Motor neuron (in vitro differentiated cells): ENCODE data around the gene MYH6. TPM values are rescaled to one million over a fixed set of nuclear protein-coding genes. Genes with fewer than 3 reads are reported as not detected.

Source experiments
- ATAC-seq, 8 experiments: fragments of 200-7000 bp; cut with Tn5 transposase; replicated peaks in 6 of 8; 2 replicates each; pipeline ENCODE4 v1.8.0; 2021; ENCODE audit warnings: mild to moderate bottlenecking in 8 of 8, moderate library complexity in 8 of 8
- H3K27ac ChIP-seq, 2 donors: fragments of 250-450 bp; sonication (Bioruptor Pico); 2 replicates each; pipeline ENCODE4 v1.9.0; 2021; ENCODE audit warnings: antibody characterized with exemption in 2 of 2, mild to moderate bottlenecking in 2 of 2, moderate library complexity in 1 of 2
- H3K4me1 ChIP-seq, 2 donors: fragments of 250-450 bp; sonication (Bioruptor Pico); replicated peaks in 1 of 2; 2 replicates each; pipeline ENCODE4 v1.6.1; 2021; ENCODE audit warnings: antibody characterized with exemption in 2 of 2, mild to moderate bottlenecking in 2 of 2, moderate library complexity in 1 of 2
- H3K4me3 ChIP-seq, 5 donors: fragments of 250-450 bp; sonication (Bioruptor Pico); 2 replicates each; pipeline ENCODE4 v1.9.0; 2021; ENCODE audit warnings: antibody characterized with exemption in 5 of 5, mild to moderate bottlenecking in 5 of 5, moderate library complexity in 4 of 5
- WGBS, 10 experiments: fragments of 450-650 bp; shearing (Covaris generic); methylation state at CpG; one replicate each; pipeline ENCODE4 v1.0.0; 2022; 5-methylcytosine and 5-hydroxymethylcytosine counted together
- in situ Hi-C, 9 experiments: fragments of 400-800 bp; cut with MboI; loops; one replicate each; pipeline ENCODE4 v1.15.0; 2021; ENCODE audit warnings: low sequenced_read_pairs in 9 of 9, low pct_unique_long_range_greater_than_20kb in 2 of 9; ENCODE audit not compliant: unreplicated experiment in 9 of 9
- total RNA-seq, 8 experiments: library from RNA; unstranded; fragments of 300-600 nt; gene quantifications; 2 replicates each; pipeline versions ENCODE4 v1.2.3 to v1.2.4, GENCODE V29; 2022

The MYH6 gene
- total RNA-seq, 8 experiments from 2014 or later, result 0.05 to 0.47 (median 0.14) TPM; not detected in 3

- H3K4me3 ChIP-seq, result no peak overlapping the region
- H3K4me1 ChIP-seq, result peaks cover 5 to 18% of the 10 kb centered on the region in 2 donors
- in situ Hi-C loops, result no loop called here
- no peak overlapping the region for H3K27ac ChIP-seq
- 19 to 100% (median 80%) methylated on average over 1 to 5 of the region's 9 CpGs; no CpG with 5 or more reads in 3 of the 10 experiments for WGBS, 10 experiments
- ATAC-seq, result peak in 2 of 8 experiments; percentile 29 to 37
Observed at GRCh38 chr14:23442721-23443356, 34.8 kb upstream of the MYH6 start.

DNA sequence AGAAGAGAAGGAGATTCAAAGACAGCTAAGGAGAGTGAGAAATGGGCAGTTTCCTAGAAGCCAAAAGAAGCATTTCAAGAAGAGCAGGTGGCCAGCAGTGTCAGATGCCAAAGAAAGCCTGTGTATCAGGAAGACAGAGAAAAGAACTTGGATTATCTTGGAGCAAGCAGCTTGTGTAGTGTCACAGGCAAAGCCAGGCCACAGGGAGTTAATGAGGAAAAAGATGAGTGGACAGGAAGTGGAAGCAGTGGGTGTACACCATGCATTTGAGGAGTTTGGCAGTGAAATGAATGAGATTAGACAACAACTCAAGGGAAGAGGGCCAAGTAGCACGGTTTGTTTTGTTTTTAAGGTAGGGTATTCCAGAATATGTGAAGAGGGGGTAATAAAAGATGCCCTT is 33.0 kb upstream of the MYH6 start:
- 0 to 88% (median 70%) methylated on average over 1 of the region's 1 CpG; no CpG with 5 or more reads in 4 of the 10 experiments for WGBS, 10 experiments
- Histone ChIP-seq H3K4me1 (peaks cover 19 to 32% of the 10 kb centered on the region in 2 donors), H3K27ac (no peak overlapping the region), H3K4me3 (no peak overlapping the region)
- peak in 2 of 8 experiments; percentile 67 to 79 for ATAC-seq
- in situ Hi-C loops, result no loop called here

GRCh38 chr14:23439107-23439835 is 31.2 kb upstream of the MYH6 start:
- peaks cover 28 to 41% of the 10 kb centered on the region in 2 donors for H3K4me1 ChIP-seq
- 30 to 100% (median 100%) methylated on average over 1 to 2 of the region's 6 CpGs; no CpG with 5 or more reads in 2 of the 10 experiments for WGBS, 10 experiments
- no peak for ATAC-seq
- in situ Hi-C loops, result no loop called here
- H3K27ac ChIP-seq, result no peak overlapping the region
- H3K4me3 ChIP-seq, result no peak overlapping the region

- peak in 1 of 8 experiments; percentile 12 for ATAC-seq
- WGBS, 10 experiments, result 0 to 73% (median 54%) methylated on average over 1 to 8 of the region's 15 CpGs; no CpG with 5 or more reads in 1 of the 10 experiments
- Histone ChIP-seq H3K27ac (peak overlapping the region in 1 of 2 donors; percentile 44), H3K4me3 (no peak overlapping the region), H3K4me1 (peaks cover 28 to 41% of the 10 kb centered on the region in 2 donors)
- in situ Hi-C loops, result no loop called here
Observed at GRCh38 chr14:23438101-23438971, 30.3 kb upstream of the MYH6 start.

DNA sequence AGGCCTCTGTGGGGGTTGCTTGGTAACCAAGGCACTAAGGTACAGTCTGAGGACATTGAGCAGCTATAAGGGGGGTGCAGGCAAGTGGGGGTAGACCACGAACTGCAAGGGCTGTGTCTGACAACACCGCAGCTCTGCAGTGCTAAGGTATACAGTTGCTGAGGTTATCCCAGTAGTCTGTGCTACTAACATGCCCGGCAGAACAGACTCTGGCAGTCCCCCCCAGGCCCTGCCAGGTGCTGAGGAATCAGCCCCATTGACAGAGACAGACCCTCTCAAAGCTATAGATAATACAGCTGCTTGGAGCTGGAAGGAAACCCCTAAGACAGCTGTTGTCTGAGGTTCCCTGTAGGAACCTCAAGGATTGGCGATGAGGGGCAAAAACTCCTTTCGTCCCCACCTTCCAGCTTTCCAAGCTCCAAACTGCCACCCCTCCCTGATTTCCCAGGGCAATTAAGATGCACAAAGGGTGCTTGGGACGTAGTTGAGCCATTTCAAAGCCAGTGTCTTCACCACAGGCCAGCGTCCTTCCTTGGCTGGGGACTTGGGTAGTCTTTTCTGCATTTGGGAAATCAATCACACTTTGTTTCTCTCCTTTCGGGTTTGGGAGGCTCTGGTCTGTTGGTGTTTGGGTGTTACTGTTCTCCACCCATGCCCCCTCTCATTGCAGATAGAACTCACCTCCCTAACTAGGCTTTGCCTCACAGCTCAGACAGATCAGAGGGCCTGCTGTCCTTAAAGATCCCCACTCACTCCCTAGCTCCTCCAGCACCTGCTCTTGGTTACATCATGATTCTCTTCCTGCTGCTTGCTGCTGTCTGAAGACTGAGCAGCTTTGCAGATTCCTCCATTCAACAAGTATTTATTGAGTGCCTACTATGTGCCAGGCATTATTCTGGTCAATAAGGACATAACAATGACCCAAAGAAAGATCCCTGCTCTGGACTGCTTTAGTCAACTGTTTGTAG is 29.3 kb upstream of the MYH6 start:
- Histone ChIP-seq H3K27ac (peak overlapping the region in 1 of 2 donors; percentile 51), H3K4me1 (peaks cover 28 to 36% of the 10 kb centered on the region in 2 donors), H3K4me3 (no peak overlapping the region)
- 23 to 100% (median 69%) methylated on average over 1 to 4 of the region's 8 CpGs; no CpG with 5 or more reads in 2 of the 10 experiments for WGBS, 10 experiments
- peak in 4 of 8 experiments; percentile 54 to 64 (median 60) for ATAC-seq
- in situ Hi-C loops, result no loop called here

DNA sequence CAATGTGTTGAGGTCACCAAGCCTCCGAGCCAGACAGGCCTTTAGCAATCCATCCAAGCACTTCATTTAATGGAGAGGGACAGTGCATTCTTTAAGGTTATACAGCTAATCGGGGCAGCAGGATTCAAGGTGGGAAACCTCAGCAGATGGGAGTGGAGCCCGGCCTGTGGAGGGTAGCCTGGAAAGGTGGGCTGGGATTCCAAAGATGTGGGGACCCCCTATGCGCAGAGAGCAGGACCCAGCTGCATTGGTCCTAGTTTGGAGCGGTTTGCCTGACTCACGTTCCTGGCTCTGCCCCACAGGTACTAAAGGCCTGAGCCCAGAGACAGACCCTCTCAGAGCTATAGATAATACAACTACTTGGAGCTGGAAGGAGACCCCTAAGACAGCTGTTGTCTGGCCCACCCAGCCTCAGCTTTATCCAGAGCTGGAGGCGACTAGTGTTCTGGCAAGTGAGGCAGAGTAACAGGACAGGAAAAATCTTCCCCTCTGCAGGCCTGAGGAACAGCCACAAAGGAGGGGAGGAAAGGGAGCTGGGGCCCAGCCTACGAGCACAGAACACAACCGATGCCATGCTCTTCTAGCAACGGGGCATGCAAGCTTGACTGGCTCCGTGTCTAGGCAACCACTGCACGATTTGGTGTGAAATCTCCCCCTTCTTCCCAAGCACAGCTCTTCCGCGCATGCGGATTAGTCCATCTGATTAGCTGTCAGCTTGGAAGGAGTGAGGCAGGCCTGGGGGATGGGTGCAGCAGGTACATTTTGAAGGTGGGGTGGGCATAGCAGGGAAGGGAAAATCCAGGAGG is 28.5 kb upstream of the MYH6 start:
- Histone ChIP-seq H3K4me1 (peaks cover 28 to 36% of the 10 kb centered on the region in 2 donors), H3K4me3 (no peak overlapping the region), H3K27ac (peak overlapping the region in 1 of 2 donors; percentile 51)
- in situ Hi-C loops, result no loop called here
- 16 to 93% (median 87%) methylated on average over 1 to 5 of the region's 15 CpGs; no CpG with 5 or more reads in 5 of the 10 experiments for WGBS, 10 experiments
- peak in 5 of 8 experiments; percentile 85 to 95 (median 91) for ATAC-seq

DNA sequence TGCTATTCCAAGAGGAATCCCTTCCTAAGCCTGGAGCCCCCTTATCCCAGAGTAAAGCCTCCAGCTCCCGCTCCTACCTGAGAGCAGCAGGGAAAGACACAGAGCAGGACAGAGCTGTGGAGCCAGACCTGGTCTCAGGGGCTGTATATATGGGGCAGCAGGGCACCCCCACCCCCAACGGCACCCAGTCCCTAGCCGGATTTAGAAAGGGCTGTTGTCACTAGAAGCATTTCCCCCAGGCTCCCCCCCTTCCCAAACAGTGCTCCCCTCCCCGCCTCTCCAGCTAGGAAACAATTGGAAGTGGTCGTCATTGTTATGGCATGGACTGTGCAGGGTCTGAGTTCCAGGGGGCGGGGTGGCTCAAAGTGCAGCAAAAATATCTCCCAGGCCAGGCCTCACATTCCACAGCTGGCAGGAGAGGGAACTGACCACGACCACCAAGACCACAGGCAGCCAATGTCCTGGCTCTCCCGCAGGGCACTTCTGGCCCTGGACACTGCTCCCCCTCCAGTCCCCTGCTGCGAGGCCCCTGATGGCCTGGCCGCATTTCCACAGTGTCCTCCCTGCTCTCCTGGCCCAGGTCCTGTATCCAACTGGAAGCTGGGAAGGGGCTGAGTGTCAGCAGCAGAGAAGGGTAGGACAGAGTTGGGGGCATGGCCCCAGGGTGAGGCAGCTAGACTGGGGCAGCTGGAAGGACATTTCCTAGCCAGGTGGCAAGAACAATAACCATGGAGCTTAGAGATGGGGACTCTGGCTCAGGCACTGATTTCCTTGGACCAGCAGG is 27.7 kb upstream of the MYH6 start, which contains the start of gene MYH7:
MYH7 (minus strand) TSS at position 118 of the 784 bp plus-strand sequence. CDS start 1,928 bp downstream, outside the sequence.
- 60% methylated on average over 1 of the region's 10 CpGs; no CpG with 5 or more reads in 9 of the 10 experiments for WGBS, 10 experiments
- peak within 1 kb of the TSS in 1 of 2 donors; percentile 51 for H3K27ac ChIP-seq
- H3K4me3 ChIP-seq, result no peak within 1 kb of the TSS
- peaks cover 31 to 39% of the 10 kb centered on the region in 2 donors for H3K4me1 ChIP-seq
- ATAC-seq, result peak in 1 of 8 experiments; percentile 4
- in situ Hi-C loops, result no loop called here

DNA sequence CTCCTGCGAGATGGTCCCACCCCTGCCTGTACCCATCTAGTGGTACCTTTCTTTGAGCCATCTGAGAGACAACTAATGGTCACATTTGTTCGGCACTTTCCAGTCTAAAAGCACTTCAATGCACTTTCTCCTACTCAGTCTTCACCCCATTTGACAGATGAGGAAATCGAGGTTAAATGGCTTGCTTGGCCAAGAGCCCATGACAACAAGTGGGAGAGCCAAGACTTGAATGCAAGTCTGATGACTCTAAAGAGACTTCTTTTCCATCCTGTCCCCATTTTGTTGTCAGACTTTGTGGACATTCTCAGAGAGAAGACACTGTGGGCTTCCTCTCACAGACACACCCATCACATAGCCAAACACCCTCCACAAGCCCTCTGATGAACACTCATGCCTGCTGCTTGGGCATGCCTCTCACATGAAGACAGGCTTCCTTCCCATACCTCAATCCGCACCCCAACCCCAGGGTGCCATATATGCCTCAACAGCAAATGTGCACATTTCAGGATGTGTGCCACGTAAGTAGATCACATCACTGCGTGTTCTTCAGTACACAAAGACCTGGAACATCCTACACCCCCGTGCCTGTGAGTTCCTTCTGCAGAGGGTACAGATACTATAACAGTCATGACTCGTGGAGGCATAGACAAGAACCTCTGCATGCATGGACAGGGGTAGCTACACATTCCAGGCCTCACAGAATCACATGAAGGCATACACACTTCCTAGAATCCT is 26.6 kb upstream of the MYH6 start:
- Histone ChIP-seq H3K4me3 (no peak overlapping the region), H3K27ac (no peak overlapping the region), H3K4me1 (peaks cover 36 to 46% of the 10 kb centered on the region in 2 donors)
- no peak for ATAC-seq
- in situ Hi-C loops, result no loop called here
- 0 to 89% (median 74%) methylated on average over 1 to 8 of the region's 8 CpGs; no CpG with 5 or more reads in 1 of the 10 experiments for WGBS, 10 experiments

DNA sequence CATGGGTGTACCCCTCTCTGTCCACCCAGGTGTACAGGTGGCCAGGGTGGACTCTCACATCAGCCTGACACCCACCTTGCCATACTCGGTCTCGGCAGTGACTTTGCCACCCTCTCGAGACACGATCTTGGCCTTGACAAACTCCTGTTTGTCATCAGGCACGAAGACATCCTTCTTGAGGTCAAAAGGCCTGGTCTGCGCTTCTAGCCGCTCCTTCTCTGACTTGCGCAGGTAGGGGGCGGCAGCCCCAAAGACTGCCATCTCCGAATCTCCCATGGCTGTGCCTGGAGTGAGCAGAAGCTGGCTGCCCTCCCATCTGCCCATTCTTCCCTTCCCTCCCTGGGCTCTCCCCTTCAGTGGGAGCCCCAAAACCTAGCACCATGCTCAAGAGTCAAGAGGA is 25.4 kb upstream of the MYH6 start:
- WGBS, 10 experiments, result 31 to 83% (median 67%) methylated on average over 2 to 7 of the region's 10 CpGs; no CpG with 5 or more reads in 5 of the 10 experiments
- in situ Hi-C loops, result no loop called here
- Histone ChIP-seq H3K4me3 (no peak overlapping the region), H3K4me1 (peaks cover 33 to 39% of the 10 kb centered on the region in 2 donors), H3K27ac (no peak overlapping the region)
- no peak for ATAC-seq

DNA sequence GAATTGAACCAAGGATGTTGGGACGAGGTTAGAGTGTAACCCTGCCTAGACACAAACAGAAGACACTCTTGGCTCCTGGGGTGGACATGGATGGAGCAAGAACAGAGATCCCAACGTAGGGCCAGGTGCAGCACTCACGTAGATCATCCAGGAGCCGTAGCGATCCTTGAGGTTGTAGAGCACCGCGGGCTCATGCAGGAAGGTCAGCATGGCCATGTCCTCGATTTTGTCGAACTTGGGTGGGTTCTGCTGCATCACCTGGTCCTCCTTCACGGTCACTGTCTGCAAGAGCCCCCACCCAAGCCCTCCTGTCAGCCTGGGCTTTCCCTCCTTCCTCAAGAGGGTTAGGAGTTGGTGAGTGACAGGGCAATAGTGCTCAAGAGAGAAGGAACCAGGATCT is 24.9 kb upstream of the MYH6 start:
- WGBS, 10 experiments, result 0 to 100% (median 56%) methylated on average over 1 to 5 of the region's 10 CpGs; no CpG with 5 or more reads in 2 of the 10 experiments
- in situ Hi-C loops, result no loop called here
- Histone ChIP-seq H3K4me1 (peaks cover 30 to 34% of the 10 kb centered on the region in 2 donors), H3K4me3 (no peak overlapping the region), H3K27ac (no peak overlapping the region)
- ATAC-seq, result no peak
